ENCODE measurements around the gene EYS. TPM values are rescaled to one million over a fixed set of nuclear protein-coding genes. Genes with fewer than 3 reads are reported as not detected.

EYS gene
- total RNA-seq, 1 experiment from 2014 or later, result not detected

DNA sequence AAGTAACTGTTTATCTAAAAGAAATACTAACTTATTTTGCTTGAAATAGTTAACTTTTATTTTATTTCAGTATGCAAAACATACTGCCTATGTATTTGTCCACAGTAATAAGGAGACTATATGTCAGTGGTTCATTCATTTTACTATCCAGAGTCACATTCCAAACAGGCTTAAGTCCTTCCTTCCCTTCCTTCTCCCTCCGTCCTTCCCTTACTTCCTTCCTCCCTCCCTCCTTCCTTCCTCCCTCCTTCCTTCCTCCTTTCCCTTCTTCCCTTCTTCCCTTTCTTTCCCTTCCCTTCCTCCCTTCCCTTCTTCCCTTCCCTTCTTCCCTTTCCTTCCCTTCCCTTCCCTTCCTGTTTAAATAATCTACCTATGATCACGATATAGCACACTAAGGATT lies 899.2 kb downstream of the EYS start:
- H3K36me3 ChIP-seq (ENCODE audit: control insufficient read depth, insufficient read depth, low read length), result no peaks in the 10 kb centered on the region
- no peak for DNase-seq
- H3K4me1 ChIP-seq, result no peaks in the 10 kb centered on the region
- no peaks in the 10 kb centered on the region for H3K4me1 Mint-ChIP-seq (ENCODE audit: low read depth, unreplicated experiment)
- H3K4me3 Mint-ChIP-seq (ENCODE audit: unreplicated experiment), result no peak overlapping the region
- H3K27ac Mint-ChIP-seq (ENCODE audit: unreplicated experiment), result no peak overlapping the region
- no peaks in the 10 kb centered on the region for H3K9me3 ChIP-seq
- H3K4me3 ChIP-seq (ENCODE audit: low read depth, low read length), result no peak overlapping the region
- TF ChIP-seq, protein P1, sequence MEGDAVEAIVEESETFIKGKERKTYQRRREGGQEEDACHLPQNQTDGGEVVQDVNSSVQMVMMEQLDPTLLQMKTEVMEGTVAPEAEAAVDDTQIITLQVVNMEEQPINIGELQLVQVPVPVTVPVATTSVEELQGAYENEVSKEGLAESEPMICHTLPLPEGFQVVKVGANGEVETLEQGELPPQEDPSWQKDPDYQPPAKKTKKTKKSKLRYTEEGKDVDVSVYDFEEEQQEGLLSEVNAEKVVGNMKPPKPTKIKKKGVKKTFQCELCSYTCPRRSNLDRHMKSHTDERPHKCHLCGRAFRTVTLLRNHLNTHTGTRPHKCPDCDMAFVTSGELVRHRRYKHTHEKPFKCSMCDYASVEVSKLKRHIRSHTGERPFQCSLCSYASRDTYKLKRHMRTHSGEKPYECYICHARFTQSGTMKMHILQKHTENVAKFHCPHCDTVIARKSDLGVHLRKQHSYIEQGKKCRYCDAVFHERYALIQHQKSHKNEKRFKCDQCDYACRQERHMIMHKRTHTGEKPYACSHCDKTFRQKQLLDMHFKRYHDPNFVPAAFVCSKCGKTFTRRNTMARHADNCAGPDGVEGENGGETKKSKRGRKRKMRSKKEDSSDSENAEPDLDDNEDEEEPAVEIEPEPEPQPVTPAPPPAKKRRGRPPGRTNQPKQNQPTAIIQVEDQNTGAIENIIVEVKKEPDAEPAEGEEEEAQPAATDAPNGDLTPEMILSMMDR (IDR thresholded peaks at IDR 0.05; ENCODE audit: insufficient read depth in 1 of 2, low read depth in 1 of 2, low read length in 1 of 2, severe bottlenecking in 1 of 2, unreplicated experiment in 1 of 2), result no peak
- BruUV-seq (replicated peaks), result no TSS peak
- no peaks in the 10 kb centered on the region for H3K27me3 Mint-ChIP-seq (ENCODE audit: insufficient read depth, unreplicated experiment)
- H3K36me3 Mint-ChIP-seq (ENCODE audit: insufficient read depth, unreplicated experiment), result no peaks in the 10 kb centered on the region
- POLR2A ChIA-PET, result no interaction called here
- H3K9me3 Mint-ChIP-seq (ENCODE audit: unreplicated experiment), result no peaks in the 10 kb centered on the region
- intact Hi-C loops (cut with micrococcal nuclease; ENCODE audit: unreplicated experiment), result no loop called here
- CTCF ChIA-PET, result no interaction called here
- H3K27me3 ChIP-seq (replicated peaks; ENCODE audit: control insufficient read depth, insufficient read depth, low read length), result no peaks in the 10 kb centered on the region

DNA sequence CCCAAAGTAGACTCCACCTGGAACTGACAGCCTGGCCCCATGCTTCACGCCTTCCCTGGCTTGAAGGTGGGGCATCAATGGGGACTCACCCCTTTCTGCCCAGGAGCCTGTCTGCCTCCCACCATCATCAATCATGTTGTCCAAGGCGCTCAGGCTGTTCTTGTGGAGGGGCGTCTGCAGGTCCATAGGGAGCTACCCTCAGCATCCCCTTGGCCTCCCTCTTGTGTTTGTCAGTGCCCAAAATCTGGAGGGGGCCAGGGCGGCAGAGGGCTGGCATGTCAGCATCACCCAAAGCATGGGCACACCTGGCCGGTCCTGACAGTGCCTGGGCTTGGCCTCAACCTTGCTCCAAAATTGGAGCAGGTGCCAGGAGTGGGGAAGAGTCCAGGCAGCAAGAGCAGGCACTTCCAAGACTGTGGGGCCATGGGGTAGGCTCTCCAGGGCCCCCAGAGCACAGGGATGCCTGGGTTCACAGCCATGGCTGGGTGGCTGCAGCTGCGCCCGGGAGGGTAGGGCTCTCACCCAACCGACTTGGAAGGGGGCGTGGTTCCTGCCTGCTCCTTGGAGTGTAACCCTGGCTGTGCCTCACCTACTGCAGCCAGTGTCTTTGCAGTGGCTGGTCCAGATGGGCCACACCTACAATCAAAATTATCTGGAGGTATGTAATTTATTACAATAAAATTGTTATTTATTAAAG lies 903.4 kb downstream of the EYS start:
- CTCF ChIA-PET, result no interaction called here

DNA sequence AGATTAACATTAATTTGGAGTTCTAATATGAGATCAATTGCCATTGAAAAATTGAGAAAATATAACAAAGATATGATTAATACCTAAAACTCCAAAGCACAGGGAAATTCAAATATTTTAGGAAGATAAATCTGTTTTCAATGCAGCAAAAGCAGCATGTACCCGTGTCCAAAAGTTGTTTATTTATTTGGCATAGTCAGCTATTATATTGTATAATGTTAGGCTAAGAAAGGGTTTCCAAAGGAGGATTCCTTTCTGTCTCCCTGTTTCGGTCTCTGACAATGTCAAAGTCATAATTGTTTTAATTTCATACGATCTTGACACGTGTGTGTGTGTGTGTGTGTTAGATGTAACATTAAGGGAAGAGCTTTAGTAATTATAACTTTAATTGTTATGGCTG lies 914.5 kb downstream of the EYS start:
- Mint-ChIP-seq H3K27me3 (ENCODE audit: insufficient read depth, unreplicated experiment) (no peaks in the 10 kb centered on the region), H3K4me1 (ENCODE audit: low read depth, unreplicated experiment) (no peaks in the 10 kb centered on the region), H3K9me3 (ENCODE audit: unreplicated experiment) (no peaks in the 10 kb centered on the region), H3K4me3 (ENCODE audit: unreplicated experiment) (no peak overlapping the region), H3K27ac (ENCODE audit: unreplicated experiment) (no peak overlapping the region), H3K36me3 (ENCODE audit: insufficient read depth, unreplicated experiment) (no peaks in the 10 kb centered on the region)
- no peak for DNase-seq
- BruUV-seq (replicated peaks), result no TSS peak
- intact Hi-C loops (cut with micrococcal nuclease; ENCODE audit: unreplicated experiment), result no loop called here
- CTCF ChIA-PET, result no interaction called here
- POLR2A ChIA-PET, result no interaction called here
- no peaks in the 10 kb centered on the region for H3K9me3 ChIP-seq
- H3K27me3 ChIP-seq (replicated peaks; ENCODE audit: control insufficient read depth, insufficient read depth, low read length), result no peaks in the 10 kb centered on the region
- no peak overlapping the region for H3K4me3 ChIP-seq (ENCODE audit: low read depth, low read length)
- TF ChIP-seq, protein P1 (IDR thresholded peaks at IDR 0.05; ENCODE audit: insufficient read depth in 1 of 2, low read depth in 1 of 2, low read length in 1 of 2, severe bottlenecking in 1 of 2, unreplicated experiment in 1 of 2), result no peak
- H3K36me3 ChIP-seq (ENCODE audit: control insufficient read depth, insufficient read depth, low read length), result no peaks in the 10 kb centered on the region
- no peaks in the 10 kb centered on the region for H3K4me1 ChIP-seq

More for the DNA sequence above, 903.4 kb downstream of the EYS start:
- Mint-ChIP-seq H3K4me1 (ENCODE audit: low read depth, unreplicated experiment) (no peaks in the 10 kb centered on the region), H3K4me3 (ENCODE audit: unreplicated experiment) (no peak overlapping the region), H3K27ac (ENCODE audit: unreplicated experiment) (no peak overlapping the region), H3K36me3 (ENCODE audit: insufficient read depth, unreplicated experiment) (no peaks in the 10 kb centered on the region), H3K27me3 (ENCODE audit: insufficient read depth, unreplicated experiment) (no peaks in the 10 kb centered on the region), H3K9me3 (ENCODE audit: unreplicated experiment) (no peaks in the 10 kb centered on the region)
- TF ChIP-seq, protein P1 (IDR thresholded peaks at IDR 0.05; ENCODE audit: insufficient read depth in 1 of 2, low read depth in 1 of 2, low read length in 1 of 2, severe bottlenecking in 1 of 2, unreplicated experiment in 1 of 2), result no peak
- POLR2A ChIA-PET, result no interaction called here
- no TSS peak for BruUV-seq (replicated peaks)
- intact Hi-C loops (cut with micrococcal nuclease; ENCODE audit: unreplicated experiment), result no loop called here
- DNase-seq, result no peak
- Histone ChIP-seq H3K9me3 (no peaks in the 10 kb centered on the region), H3K36me3 (ENCODE audit: control insufficient read depth, insufficient read depth, low read length) (no peaks in the 10 kb centered on the region), H3K27me3 (replicated peaks; ENCODE audit: control insufficient read depth, insufficient read depth, low read length) (no peaks in the 10 kb centered on the region), H3K4me1 (no peaks in the 10 kb centered on the region), H3K4me3 (ENCODE audit: low read depth, low read length) (no peak overlapping the region)

Data from Caco-2 (cell line).